Activated CD4-positive, alpha-beta memory T cell treated with anti-CD3 and anti-CD28 coated beads for 36 hours (primary cell): ENCODE data around the gene RHBDD1. TPM values are rescaled to one million over a fixed set of nuclear protein-coding genes. Genes with fewer than 3 reads are reported as not detected.

Experiments used
- CTCF ChIA-PET: fragments of 350-600 bp; sonication (Branson Sonifier 250); formaldehyde crosslinking; loops from one replicate; lab custom pipeline; 2021; ENCODE audit warnings: antibody characterized with exemption, inconsistent platforms; lab: Charles Lee
- POLR2A ChIA-PET: fragments of 350-600 bp; sonication (Branson Sonifier 250); formaldehyde crosslinking; loops from one replicate; lab custom pipeline; 2021; ENCODE audit warnings: antibody characterized with exemption; lab: Charles Lee
- DNase-seq: peaks from one replicate; pipeline ENCODE4 v3.0.0-alpha.2; 2020
- H3K27ac Mint-ChIP-seq: one replicate; pipeline ENCODE4 v1.8.0; 2021; ENCODE audit warnings: mixed read lengths
- H3K27me3 Mint-ChIP-seq: one replicate; pipeline ENCODE4 v1.8.0; 2021; ENCODE audit warnings: mixed read lengths
- H3K36me3 Mint-ChIP-seq: one replicate; pipeline ENCODE4 v1.8.0; 2021; ENCODE audit warnings: mixed read lengths
- H3K4me1 Mint-ChIP-seq: one replicate; pipeline ENCODE4 v1.8.0; 2021; ENCODE audit warnings: low read depth, mixed read lengths
- H3K4me3 Mint-ChIP-seq: one replicate; pipeline ENCODE4 v1.8.0; 2021; ENCODE audit warnings: mild to moderate bottlenecking, mixed read lengths
- H3K9me3 Mint-ChIP-seq: one replicate; pipeline ENCODE4 v1.8.0; 2021; ENCODE audit warnings: mixed read lengths
- intact Hi-C: fragments of 100-400 bp; cut with micrococcal nuclease; formaldehyde crosslinking; loops from one replicate; pipeline ENCODE4 v1.15.1; 2023
- total RNA-seq, 2 experiments: library from RNA; stranded (reverse); gene quantifications; one replicate each; pipeline ENCODE4 v1.2.3, GENCODE V29; 2021

Gene RHBDD1
- total RNA-seq, 2 experiments from 2014 or later, result 38.0 to 41.1 TPM

DNA sequence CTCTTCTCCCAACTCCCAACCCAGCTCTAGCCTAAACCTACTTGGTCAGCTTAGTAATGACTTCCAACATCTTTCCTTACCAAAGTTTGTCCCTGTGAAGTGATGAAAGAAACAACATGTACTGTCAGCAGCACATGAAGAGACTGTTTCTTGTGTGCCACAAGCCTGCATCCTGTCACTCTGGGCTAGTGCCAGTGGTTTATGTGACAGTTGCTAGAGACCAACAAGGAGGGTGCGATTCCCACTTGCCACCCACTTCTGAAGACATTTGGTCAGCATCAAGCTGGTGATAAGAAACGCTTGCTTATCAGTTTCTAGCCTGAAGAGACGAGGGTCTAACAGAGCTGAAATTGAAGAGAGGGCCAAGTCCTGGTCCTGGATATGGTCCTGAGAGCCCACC lies 195.5 kb downstream of the RHBDD1 start:
- Mint-ChIP-seq H3K27me3 (peaks cover 7% of the 10 kb centered on the region), H3K36me3 (no peaks in the 10 kb centered on the region), H3K4me1 (no peaks in the 10 kb centered on the region), H3K4me3 (no peak overlapping the region), H3K27ac (no peak overlapping the region), H3K9me3 (no peaks in the 10 kb centered on the region)
- no peak for DNase-seq
- CTCF ChIA-PET, result no interaction called here
- intact Hi-C loops, result no loop called here
- POLR2A ChIA-PET, result no interaction called here

GRCh38 chr2:227033471-227034148 lies 197.8 kb downstream of the RHBDD1 start:
- H3K27ac Mint-ChIP-seq, result no peak overlapping the region
- CTCF ChIA-PET, result interaction anchor here (0.6 to 1.6 kb wide), 4 partner anchors 14 to 732 kb away, joined by 3 to 9 read pairs (median 6); no protein-coding TSS in a partner anchor
- peaks cover 14% of the 10 kb centered on the region for H3K27me3 Mint-ChIP-seq
- H3K4me3 Mint-ChIP-seq, result no peak overlapping the region
- no peaks in the 10 kb centered on the region for H3K4me1 Mint-ChIP-seq
- peak; percentile 43 for DNase-seq
- no peaks in the 10 kb centered on the region for H3K9me3 Mint-ChIP-seq
- no peaks in the 10 kb centered on the region for H3K36me3 Mint-ChIP-seq
- POLR2A ChIA-PET, result no interaction called here
- intact Hi-C loops, result no loop called here

DNA sequence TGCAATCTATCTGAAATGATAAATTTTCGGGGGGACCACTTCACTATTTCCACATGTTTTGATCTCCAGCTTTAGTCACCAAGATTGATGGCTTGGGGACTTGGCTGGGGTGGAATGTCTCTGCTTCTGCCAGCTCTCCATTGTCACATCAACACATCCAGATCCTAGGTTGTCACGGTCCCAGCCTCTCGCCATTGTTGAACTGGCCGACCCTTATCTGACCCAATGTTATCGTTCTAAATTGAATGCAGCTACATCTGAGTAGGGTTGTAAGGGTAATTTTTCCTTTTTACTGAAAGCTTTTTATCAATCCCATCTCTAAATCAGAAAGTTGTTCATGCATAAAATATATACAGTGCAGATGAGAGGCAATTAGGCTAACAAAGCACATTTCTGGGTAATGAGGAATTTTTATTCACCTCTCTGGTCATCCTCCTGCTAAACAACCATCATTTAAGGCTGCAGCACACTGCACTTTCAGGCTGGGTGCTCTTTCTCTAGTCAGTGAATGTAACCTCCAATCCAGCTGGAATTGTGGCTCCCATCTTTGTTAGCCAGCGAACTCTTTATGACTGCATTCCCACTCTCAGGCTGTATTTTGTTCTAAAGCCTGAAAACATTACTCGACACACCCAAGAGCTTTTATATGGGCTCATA lies 200.0 kb downstream of the RHBDD1 start:
- Mint-ChIP-seq H3K4me3 (no peak overlapping the region), H3K27me3 (peaks cover 20% of the 10 kb centered on the region), H3K4me1 (no peaks in the 10 kb centered on the region), H3K27ac (no peak overlapping the region), H3K36me3 (no peaks in the 10 kb centered on the region), H3K9me3 (no peaks in the 10 kb centered on the region)
- DNase-seq, result no peak
- intact Hi-C loops, result no loop called here
- ChIA-PET CTCF (interaction anchor here (0.8 kb wide), 1 partner anchor 11 kb away, joined by 4 read pairs; no protein-coding TSS in a partner anchor), POLR2A (no interaction called here)

DNA sequence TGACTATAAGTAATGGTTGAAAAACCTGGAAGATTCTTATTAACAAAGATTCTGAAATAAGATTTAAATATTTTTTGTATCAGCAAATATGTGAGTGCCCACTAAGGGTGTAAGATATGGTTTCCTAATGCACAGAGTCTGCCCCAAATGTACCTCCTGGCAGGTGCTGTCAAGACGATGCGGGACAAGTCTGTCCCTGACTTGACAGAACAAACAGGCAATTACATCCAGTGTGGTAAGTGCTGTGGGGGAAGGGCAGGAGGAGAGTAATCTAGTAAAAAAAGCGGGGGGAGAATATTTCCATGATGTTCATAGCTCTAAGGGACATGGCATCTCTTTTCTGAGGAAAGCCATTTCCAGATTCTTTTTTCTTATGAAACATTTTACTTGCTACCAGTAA lies 200.7 kb downstream of the RHBDD1 start:
- intact Hi-C loops, result no loop called here

DNA sequence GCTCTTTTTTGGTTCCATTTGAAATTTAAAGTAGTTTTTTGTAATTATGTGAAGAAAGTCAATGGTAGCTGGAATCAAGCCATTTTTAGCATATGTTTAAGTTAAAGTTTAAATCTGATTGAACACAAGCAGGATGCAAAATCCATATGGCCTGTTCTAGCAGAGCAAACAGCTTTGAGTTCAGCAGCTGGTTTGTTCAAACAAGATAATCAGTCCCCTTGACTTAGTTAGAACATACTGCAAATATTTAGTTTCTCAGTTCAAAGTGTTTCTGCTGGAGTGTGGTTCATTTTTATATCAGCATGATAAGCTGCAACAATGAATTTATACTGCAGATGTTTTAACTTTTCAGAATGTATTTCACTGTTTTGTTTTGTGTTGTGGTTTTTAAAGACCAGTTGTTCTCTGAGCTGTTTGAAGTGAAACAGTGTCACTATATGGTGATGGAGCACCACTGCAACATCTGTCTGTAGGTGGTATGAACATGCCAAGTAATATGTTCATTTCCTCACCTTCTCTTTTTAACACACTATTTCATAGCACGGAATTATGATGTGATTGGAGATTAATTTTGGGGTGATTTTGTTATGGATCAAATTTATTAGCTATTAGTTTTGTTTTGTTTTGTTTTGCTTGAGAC lies 202.8 kb downstream of the RHBDD1 start:
- Mint-ChIP-seq H3K27me3 (peaks cover 20% of the 10 kb centered on the region), H3K4me1 (no peaks in the 10 kb centered on the region), H3K9me3 (no peaks in the 10 kb centered on the region), H3K4me3 (no peak overlapping the region), H3K27ac (no peak overlapping the region), H3K36me3 (no peaks in the 10 kb centered on the region)
- CTCF ChIA-PET, result interaction anchor here (0.5 kb wide), 1 partner anchor 1624 kb away, joined by 3 read pairs; no protein-coding TSS in a partner anchor
- intact Hi-C loops, result no loop called here
- no peak for DNase-seq
- POLR2A ChIA-PET, result no interaction called here

More for the DNA sequence above, 200.7 kb downstream of the RHBDD1 start:
- DNase-seq, result no peak
- Mint-ChIP-seq H3K27ac (no peak overlapping the region), H3K36me3 (no peaks in the 10 kb centered on the region), H3K27me3 (peaks cover 20% of the 10 kb centered on the region), H3K4me1 (no peaks in the 10 kb centered on the region), H3K9me3 (no peaks in the 10 kb centered on the region), H3K4me3 (no peak overlapping the region)
- ChIA-PET CTCF (interaction anchor here (0.8 kb wide), 1 partner anchor 10 kb away, joined by 4 read pairs; no protein-coding TSS in a partner anchor), POLR2A (no interaction called here)

DNA sequence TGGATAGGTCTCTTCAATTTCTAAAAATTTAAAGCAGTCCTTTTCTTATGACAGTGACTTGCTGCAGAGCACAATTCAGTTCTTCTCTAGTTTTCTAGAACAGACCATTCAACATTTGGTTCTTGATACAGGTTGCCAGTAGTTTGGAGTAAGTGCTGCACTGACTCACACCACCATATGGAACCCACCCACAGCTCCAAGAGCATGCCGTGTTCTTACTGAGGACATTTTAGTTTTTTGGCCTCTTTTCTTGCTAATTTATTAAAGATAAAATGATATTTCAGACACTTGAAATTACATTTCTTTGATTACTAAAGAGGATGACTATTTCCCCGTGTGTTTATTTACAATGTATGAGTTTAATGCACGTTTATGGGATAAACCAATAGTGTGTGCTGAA lies 208.1 kb downstream of the RHBDD1 start:
- H3K4me1 Mint-ChIP-seq, result no peaks in the 10 kb centered on the region
- no peak overlapping the region for H3K27ac Mint-ChIP-seq
- ChIA-PET POLR2A (no interaction called here), CTCF (no interaction called here)
- no peaks in the 10 kb centered on the region for H3K9me3 Mint-ChIP-seq
- intact Hi-C loops, result no loop called here
- H3K27me3 Mint-ChIP-seq, result peaks cover 5% of the 10 kb centered on the region
- DNase-seq, result no peak
- no peak overlapping the region for H3K4me3 Mint-ChIP-seq
- no peaks in the 10 kb centered on the region for H3K36me3 Mint-ChIP-seq

Other genes with a start within 250 kb of the RHBDD1 start
- 1 to 10 TPM; 2.0 to 2.1 TPM for gene IRS1, start 36.2 kb upstream of the RHBDD1 start, total RNA-seq